ENCODE data around the gene ATP1B1. TPM values are rescaled to one million over a fixed set of nuclear protein-coding genes. Genes with fewer than 3 reads are reported as not detected.

Gene ATP1B1
- total RNA-seq, 1 donor from 2014 or later: 27.5 TPM

- Histone ChIP-seq H3K27ac (no peak overlapping the region), H3K4me3 (no peak overlapping the region), H3K27me3 (no peaks in the 10 kb centered on the region), H3K4me1 (no peaks in the 10 kb centered on the region), H3K36me3 (no peaks in the 10 kb centered on the region), H3K9me3 (no peaks in the 10 kb centered on the region)
- intact Hi-C loops (cut with DNase I): no loop called here
- DNase-seq (ENCODE audit: extremely low spot score in 2 of 2): no peak
- no peak for TF ChIP-seq POLR2AphosphoS5 (IDR thresholded peaks at IDR 0.05; ENCODE audit: insufficient read depth in 1 of 2, low read depth in 1 of 2)
- no peak for TF ChIP-seq POLR2A (IDR thresholded peaks at IDR 0.05)
- TF ChIP-seq CTCF (IDR thresholded peaks at IDR 0.05): no peak
Measured at GRCh38 chr1:169078163-169078883, 28.2 kb upstream of the ATP1B1 start.

GRCh38 chr1:169081503-169082123 lies 24.9 kb upstream of the ATP1B1 start:
- Histone ChIP-seq H3K27ac (no peak overlapping the region), H3K4me3 (no peak overlapping the region), H3K36me3 (no peaks in the 10 kb centered on the region), H3K27me3 (no peaks in the 10 kb centered on the region), H3K9me3 (no peaks in the 10 kb centered on the region), H3K4me1 (no peaks in the 10 kb centered on the region)
- intact Hi-C loops (cut with DNase I): no loop called here
- TF ChIP-seq POLR2AphosphoS5 (IDR thresholded peaks at IDR 0.05; ENCODE audit: insufficient read depth in 1 of 2, low read depth in 1 of 2) (no peak), CTCF (IDR thresholded peaks at IDR 0.05) (no peak), POLR2A (IDR thresholded peaks at IDR 0.05) (no peak)
- DNase-seq (ENCODE audit: extremely low spot score in 2 of 2): no peak

GRCh38 chr1:169085911-169086310 lies 20.6 kb upstream of the ATP1B1 start:
- Histone ChIP-seq H3K27ac (no peak overlapping the region), H3K4me3 (no peak overlapping the region), H3K36me3 (no peaks in the 10 kb centered on the region), H3K4me1 (no peaks in the 10 kb centered on the region), H3K27me3 (no peaks in the 10 kb centered on the region), H3K9me3 (no peaks in the 10 kb centered on the region)
- DNase-seq (ENCODE audit: extremely low spot score in 2 of 2): no peak
- intact Hi-C loops (cut with DNase I): no loop called here
- TF ChIP-seq CTCF (IDR thresholded peaks at IDR 0.05) (no peak), POLR2A (IDR thresholded peaks at IDR 0.05) (no peak), POLR2AphosphoS5 (IDR thresholded peaks at IDR 0.05; ENCODE audit: insufficient read depth in 1 of 2, low read depth in 1 of 2) (no peak)

- no peak overlapping the region for H3K4me3 ChIP-seq
- TF ChIP-seq CTCF (IDR thresholded peaks at IDR 0.05) (no peak), POLR2A (IDR thresholded peaks at IDR 0.05) (no peak), POLR2AphosphoS5 (IDR thresholded peaks at IDR 0.05; ENCODE audit: insufficient read depth in 1 of 2, low read depth in 1 of 2) (no peak)
- H3K36me3 ChIP-seq: no peaks in the 10 kb centered on the region
- no peak for DNase-seq (ENCODE audit: extremely low spot score in 2 of 2)
- no peaks in the 10 kb centered on the region for H3K4me1 ChIP-seq
- no peak overlapping the region for H3K27ac ChIP-seq
- no peaks in the 10 kb centered on the region for H3K9me3 ChIP-seq
- no peaks in the 10 kb centered on the region for H3K27me3 ChIP-seq
- intact Hi-C loops (cut with DNase I): no loop called here
Measured at GRCh38 chr1:169086603-169087455, 19.7 kb upstream of the ATP1B1 start.
